GM21737 (cell line): Measurements from ENCODE around the gene SLFN11.
"Not testable (repeated sequence)": the region's sequence is repeated elsewhere in the genome, so short reads cannot be mapped to it uniquely, and the experiment has no call there.

Source experiments
- ATAC-seq: cut with Tn5 transposase; IDR thresholded peaks from one replicate; pipeline ENCODE4 v1.9.1; 2021; ENCODE audit warnings: mild to moderate bottlenecking, moderate library complexity; ENCODE audit not compliant: unreplicated experiment

The SLFN11 gene

DNA sequence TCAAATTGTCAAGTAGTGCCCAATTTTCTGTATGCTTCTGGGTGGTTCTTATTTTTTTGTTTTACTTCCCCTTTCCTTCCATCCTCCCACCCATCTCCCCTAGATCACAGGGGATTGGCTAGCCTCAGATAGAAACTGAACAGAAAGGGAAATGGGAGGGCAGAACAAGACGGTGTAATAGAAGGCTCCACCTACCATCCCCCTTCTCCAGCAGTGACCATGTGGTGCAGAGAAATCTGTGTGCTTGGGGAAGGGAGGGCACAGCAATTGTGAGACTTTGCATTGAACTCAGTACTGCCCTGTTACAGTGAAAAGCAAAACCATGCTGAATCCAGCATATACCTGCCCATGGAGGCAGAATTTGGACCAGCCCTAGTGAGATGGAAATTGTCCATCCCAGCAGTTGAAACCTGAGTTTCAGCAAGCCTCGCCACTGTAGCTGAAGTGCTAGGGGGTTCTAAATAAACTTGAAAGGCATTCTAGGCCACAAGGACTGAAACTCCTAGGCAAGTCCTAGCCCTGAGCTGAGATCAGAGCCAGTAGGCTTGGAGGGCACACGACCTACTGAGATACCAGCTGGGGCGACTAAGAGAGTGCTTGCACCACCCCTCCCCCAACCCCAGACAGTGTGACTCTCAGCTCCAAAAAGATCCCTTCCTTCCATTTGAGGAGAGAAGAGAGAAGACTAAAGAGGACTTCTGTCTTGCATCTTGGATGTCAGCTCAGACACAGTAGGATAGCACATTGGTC is 5.2 kb downstream of the SLFN11 start:
- ATAC-seq, result peak; percentile 92

GRCh38 chr17:35361027-35361426 is 12.4 kb downstream of the SLFN11 start:
- no peak for ATAC-seq

- no peak for ATAC-seq
Observed at GRCh38 chr17:35359398-35359797, 14.0 kb downstream of the SLFN11 start.

DNA sequence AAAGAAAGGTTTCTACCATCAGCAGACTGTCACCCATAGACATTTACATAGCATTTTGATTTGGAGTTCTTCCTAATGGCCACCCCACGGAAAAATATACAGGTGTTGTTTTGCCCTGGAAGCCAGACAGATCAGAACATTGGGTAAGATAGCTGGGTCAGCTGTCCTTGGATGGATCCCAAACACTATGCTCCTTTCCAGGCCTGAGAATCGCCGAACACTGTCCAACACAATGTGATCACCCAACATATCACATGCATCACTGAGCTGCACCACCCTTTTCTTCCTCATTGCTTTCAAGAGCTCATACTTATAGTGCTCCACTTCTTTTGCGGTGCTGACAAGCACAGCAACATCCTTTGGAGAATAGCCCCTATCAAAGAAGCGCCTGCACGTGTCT is 21.1 kb downstream of the SLFN11 start:
- ATAC-seq, result no peak

GRCh38 chr17:35350493-35350892 is 22.9 kb downstream of the SLFN11 start:
- ATAC-seq, result no peak

DNA sequence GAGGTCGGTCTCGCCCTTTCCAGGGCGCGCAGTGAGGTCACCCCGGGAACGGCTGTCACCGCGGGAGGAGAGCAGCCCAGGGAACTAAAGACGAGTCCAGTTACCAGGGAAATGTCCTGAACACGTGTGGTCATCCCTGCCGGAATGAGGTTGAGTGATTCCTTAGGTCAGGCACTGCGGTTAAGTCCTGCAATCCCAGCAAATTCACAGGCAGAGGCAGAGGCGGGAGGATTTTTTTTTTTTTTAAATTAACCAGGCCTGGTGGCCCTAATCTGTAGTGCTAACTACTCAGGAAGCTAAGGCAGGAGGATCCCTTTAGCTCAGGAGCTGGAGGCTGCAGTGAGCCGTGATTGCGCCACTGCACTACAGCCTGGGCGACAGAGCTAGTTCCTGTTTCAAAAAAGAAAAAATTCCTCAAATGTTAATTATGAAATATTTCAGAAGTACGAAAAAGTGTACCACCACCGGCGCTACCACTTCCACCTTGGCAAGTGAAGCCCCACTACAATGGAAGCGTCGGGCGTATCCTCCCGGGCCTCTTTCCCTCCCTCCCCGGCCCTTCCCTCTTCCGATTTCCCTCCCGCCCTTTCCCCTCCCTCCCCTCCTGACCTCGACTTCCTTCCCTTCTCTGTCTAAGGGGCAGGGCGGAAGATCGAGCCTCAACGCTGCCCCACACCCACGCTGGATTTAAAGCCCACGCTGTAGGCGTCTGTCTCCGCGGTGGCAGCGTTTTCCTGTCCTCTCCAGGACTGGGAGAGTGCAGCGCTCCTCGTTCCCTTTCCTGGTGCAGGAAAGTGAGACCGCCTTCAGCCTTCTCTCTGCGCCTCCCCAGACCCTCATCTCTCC is 27.3 kb downstream of the SLFN11 start:
- ATAC-seq, result no peak

DNA sequence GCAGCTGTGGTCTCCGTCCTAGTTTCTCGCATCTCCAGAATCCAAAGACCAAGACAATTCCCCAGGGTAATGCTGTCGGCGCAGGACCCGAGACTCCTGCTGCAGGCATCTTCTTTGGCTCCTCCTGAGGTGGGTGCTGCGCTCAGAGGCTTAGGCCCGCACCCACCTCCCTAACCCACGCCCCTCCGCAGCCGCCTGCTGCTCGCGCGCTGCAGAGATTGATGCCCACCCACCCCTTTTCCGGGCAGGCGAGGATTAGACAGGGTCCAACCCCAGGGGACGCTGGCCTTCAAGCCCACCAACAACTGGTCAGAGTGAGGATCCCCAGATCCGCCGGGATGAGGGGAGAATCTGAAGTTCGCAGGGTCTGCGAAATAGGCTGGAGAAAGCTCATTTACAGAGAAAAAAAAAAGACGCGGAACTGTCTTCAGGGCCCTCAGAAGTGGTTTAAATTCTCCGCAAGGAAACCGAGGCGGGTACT is 27.9 kb downstream of the SLFN11 start:
- ATAC-seq, result no peak

DNA sequence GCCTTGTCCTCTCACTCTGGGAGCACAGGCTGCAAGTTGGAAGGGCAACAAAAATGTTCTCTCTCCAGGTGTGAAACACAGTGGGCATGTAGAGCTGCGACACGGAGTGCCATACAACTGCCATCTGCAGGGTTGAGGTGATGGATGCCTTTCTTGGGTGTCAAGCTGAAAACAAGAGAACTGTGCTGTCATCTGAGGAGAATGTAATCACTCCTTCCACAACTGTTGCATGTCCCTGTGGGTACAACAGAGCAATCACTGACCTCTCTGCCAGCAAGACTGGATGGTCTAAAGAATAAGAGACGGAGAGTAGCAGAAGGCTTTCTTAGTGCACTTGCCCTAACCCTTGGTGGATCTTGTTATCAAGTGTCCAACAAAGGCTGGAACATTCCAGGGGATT is 29.2 kb downstream of the SLFN11 start:
- ATAC-seq, result no peak

- ATAC-seq, result no peak
Observed at GRCh38 chr17:35342276-35342675, 31.1 kb downstream of the SLFN11 start.

GRCh38 chr17:35341411-35341992 is 31.9 kb downstream of the SLFN11 start:
- no peak for ATAC-seq

GRCh38 chr17:35338230-35338629 is 35.2 kb downstream of the SLFN11 start:
- no peak for ATAC-seq

GRCh38 chr17:35337364-35337763 is 36.1 kb downstream of the SLFN11 start:
- ATAC-seq, result no peak

DNA sequence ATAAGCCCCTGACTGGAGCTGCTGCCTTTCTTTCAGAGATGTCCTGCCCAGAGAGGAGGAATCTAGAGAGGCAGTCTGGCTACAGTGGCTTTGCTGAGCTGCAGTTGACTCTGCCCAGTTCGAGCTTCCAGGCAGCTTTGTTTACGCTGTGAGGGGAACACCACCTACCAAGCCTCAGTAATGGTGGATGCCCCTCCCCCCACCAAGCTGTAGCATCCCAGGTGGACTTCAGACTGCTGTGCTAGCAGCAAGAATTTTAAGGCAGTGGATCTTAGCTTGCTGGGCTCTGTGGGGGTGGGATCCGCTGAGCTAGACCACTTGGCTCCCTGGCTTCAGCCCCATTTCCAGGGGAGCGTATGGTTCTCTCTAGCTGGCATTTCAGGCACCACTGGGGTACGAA is 39.8 kb downstream of the SLFN11 start:
- ATAC-seq, result not testable (repeated sequence)

DNA sequence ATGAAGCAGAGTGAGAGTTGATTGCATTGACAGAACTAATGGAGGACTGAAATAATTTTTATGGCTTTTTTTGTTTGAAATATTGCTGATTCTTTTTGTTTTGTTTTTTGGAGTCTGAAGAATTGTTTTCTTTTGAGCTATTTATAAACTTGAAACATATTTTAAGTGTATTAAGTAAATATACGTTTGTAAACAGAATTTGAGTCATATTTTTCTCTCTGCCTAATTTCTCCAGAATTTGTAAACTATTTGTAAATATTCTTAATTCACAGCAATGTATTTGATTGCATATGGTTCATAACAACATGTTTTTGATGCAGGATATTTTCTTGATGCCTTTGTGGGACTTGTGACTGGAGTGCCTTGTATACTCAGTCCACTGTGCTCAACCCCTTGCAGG is 50.7 kb downstream of the SLFN11 start:
- no peak for ATAC-seq

DNA sequence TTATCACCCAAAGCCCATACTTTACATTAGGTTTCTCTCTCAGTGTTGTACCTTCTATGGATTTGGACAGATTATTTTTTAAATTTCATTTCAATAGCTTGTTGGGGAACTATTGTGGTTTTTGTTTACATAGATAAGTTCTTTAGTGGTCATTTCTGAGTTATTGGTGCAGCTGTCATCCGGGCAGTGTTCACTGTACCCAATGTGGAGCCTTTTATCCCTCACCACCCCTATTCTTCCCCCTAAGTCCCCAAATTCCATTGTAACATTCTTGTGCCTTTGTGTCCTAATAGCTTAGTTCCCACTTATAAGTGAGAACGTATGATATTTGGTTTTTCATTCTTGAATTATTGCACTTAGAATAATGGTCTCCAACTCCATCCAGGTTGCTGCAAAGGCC is 57.5 kb downstream of the SLFN11 start:
- ATAC-seq, result no peak

DNA sequence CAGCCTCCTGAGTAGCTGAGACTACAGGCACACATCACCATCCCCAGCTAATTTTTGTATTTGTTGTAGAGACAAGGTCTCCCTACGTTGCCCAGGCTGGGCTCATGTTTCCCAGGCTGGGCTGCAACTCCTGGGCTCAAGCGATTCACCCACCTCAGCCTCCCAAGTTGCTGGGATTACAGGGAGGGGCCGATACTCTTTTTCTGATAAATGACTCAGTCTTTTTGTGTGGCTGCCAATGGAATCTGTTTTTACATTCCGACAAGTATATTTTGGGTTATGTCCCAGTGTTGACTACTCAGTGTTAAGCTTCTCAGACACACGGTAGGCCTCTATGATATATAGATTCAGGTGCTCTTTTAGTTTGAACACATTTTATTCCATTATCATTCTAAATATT is 58.1 kb downstream of the SLFN11 start:
- ATAC-seq, result no peak

- ATAC-seq, result no peak
Observed at GRCh38 chr17:35314415-35315216, 58.8 kb downstream of the SLFN11 start.

GRCh38 chr17:35313875-35314409 is 59.5 kb downstream of the SLFN11 start:
- ATAC-seq, result no peak

GRCh38 chr17:35312790-35313711 is 60.4 kb downstream of the SLFN11 start:
- ATAC-seq, result peak; percentile 80

GRCh38 chr17:35312346-35312745 is 61.1 kb downstream of the SLFN11 start:
- no peak for ATAC-seq
